Liver (tissue), 3 donors: ENCODE data around the gene BTN1A1.

ENCODE experiments used
- JUND ChIP-seq, 2 donors: IDR thresholded peaks; 2 replicates each; pipeline ENCODE4 v1.6.1; 2016; ENCODE audit warnings: antibody characterized with exemption in 2 of 2
- SP1 ChIP-seq: IDR thresholded peaks from 2 replicates; pipeline ENCODE4 v1.6.1; 2018; ENCODE audit warnings: antibody characterized with exemption, mild to moderate bottlenecking
- YY1 ChIP-seq: IDR thresholded peaks from 2 replicates; pipeline ENCODE4 v1.6.1; 2016; ENCODE audit warnings: antibody characterized with exemption, mild to moderate bottlenecking
- TF ChIP-seq, protein P1 (sequence below): fragments of 150-350 bp; IDR thresholded peaks from 2 replicates; pipeline ENCODE4 v1.5.1; 2017; ENCODE audit warnings: improper control_type of control experiment, low read depth, low read length; ENCODE audit not compliant: missing input control
- TF ChIP-seq, protein P2 (sequence below): IDR thresholded peaks from 2 replicates; pipeline ENCODE4 v1.6.1; 2016; ENCODE audit warnings: antibody characterized with exemption
- TF ChIP-seq, protein P3 (sequence below): IDR thresholded peaks from 2 replicates; pipeline ENCODE4 v1.6.1; 2016; ENCODE audit warnings: antibody characterized with exemption, mild to moderate bottlenecking
- TF ChIP-seq, protein P4 (sequence below): IDR thresholded peaks from 2 replicates; pipeline ENCODE4 v1.6.1; 2016; ENCODE audit warnings: antibody characterized with exemption
- donor health status: healthy.
- donor health status: healthy.

DNA sequence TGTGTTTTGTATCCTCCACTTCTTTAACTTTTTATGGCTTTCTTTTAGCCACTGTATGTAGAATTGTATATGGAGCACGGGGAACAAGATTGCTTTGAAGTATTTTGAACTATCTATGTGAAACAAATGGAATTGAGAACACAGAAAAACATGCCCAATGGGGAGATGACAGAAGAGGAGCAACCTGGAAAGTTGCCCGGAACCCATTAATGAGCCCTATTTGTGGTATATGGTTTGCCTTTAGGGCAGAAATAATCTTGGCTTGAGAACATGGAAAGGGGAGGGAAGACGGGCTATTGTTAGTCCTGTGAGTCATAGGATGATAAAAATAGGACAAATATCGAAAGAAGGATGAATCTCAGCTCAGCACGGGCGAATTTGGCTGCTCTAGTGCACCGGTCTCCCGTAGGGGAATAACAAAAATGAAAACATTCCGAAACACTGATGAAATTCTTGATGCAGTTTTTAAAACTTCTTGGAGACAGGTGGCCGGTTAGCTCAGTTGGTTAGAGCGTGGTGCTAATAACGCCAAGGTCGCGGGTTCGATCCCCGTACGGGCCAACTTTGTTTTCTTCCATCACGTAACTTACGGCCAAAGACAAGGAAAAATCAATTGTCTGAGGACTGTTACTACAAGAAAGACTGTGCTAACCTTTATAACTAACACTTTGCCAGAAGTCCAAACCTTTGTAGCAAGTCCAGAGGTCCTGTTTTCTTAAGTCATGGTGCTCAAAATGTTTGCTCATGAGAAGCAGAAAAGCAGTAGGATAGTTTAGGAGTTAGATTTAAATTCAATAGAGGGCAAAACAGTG lies 53.7 kb downstream of the BTN1A1 start:
- peak in 1 of 2 donors; percentile 57 for TF ChIP-seq JUND (IDR thresholded peaks at IDR 0.05)
- TF ChIP-seq, protein P1, sequence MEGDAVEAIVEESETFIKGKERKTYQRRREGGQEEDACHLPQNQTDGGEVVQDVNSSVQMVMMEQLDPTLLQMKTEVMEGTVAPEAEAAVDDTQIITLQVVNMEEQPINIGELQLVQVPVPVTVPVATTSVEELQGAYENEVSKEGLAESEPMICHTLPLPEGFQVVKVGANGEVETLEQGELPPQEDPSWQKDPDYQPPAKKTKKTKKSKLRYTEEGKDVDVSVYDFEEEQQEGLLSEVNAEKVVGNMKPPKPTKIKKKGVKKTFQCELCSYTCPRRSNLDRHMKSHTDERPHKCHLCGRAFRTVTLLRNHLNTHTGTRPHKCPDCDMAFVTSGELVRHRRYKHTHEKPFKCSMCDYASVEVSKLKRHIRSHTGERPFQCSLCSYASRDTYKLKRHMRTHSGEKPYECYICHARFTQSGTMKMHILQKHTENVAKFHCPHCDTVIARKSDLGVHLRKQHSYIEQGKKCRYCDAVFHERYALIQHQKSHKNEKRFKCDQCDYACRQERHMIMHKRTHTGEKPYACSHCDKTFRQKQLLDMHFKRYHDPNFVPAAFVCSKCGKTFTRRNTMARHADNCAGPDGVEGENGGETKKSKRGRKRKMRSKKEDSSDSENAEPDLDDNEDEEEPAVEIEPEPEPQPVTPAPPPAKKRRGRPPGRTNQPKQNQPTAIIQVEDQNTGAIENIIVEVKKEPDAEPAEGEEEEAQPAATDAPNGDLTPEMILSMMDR: no peak
- TF ChIP-seq, protein P2, sequence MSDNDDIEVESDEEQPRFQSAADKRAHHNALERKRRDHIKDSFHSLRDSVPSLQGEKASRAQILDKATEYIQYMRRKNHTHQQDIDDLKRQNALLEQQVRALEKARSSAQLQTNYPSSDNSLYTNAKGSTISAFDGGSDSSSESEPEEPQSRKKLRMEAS: peak; percentile 59
- TF ChIP-seq, protein P3, sequence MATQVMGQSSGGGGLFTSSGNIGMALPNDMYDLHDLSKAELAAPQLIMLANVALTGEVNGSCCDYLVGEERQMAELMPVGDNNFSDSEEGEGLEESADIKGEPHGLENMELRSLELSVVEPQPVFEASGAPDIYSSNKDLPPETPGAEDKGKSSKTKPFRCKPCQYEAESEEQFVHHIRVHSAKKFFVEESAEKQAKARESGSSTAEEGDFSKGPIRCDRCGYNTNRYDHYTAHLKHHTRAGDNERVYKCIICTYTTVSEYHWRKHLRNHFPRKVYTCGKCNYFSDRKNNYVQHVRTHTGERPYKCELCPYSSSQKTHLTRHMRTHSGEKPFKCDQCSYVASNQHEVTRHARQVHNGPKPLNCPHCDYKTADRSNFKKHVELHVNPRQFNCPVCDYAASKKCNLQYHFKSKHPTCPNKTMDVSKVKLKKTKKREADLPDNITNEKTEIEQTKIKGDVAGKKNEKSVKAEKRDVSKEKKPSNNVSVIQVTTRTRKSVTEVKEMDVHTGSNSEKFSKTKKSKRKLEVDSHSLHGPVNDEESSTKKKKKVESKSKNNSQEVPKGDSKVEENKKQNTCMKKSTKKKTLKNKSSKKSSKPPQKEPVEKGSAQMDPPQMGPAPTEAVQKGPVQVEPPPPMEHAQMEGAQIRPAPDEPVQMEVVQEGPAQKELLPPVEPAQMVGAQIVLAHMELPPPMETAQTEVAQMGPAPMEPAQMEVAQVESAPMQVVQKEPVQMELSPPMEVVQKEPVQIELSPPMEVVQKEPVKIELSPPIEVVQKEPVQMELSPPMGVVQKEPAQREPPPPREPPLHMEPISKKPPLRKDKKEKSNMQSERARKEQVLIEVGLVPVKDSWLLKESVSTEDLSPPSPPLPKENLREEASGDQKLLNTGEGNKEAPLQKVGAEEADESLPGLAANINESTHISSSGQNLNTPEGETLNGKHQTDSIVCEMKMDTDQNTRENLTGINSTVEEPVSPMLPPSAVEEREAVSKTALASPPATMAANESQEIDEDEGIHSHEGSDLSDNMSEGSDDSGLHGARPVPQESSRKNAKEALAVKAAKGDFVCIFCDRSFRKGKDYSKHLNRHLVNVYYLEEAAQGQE: no peak
- TF ChIP-seq YY1: peak; percentile 35
- no peak for TF ChIP-seq SP1
- TF ChIP-seq, protein P4, sequence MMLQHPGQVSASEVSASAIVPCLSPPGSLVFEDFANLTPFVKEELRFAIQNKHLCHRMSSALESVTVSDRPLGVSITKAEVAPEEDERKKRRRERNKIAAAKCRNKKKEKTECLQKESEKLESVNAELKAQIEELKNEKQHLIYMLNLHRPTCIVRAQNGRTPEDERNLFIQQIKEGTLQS: peak; percentile 100
